ENCODE results near the gene TNFAIP3.
A peak's percentile ranks its signal among the peaks of the same experiment; 100 is the strongest.

TNFAIP3 gene

GRCh38 chr6:137845460-137845859 is 21.6 kb upstream of the TNFAIP3 start:
- no peak for DNase-seq

- no peak for DNase-seq
Measured at GRCh38 chr6:137846274-137846673, 20.8 kb upstream of the TNFAIP3 start.

- DNase-seq, result no peak
Measured at GRCh38 chr6:137846772-137847313, 20.2 kb upstream of the TNFAIP3 start.

GRCh38 chr6:137847748-137848147 is 19.3 kb upstream of the TNFAIP3 start:
- no peak for DNase-seq

GRCh38 chr6:137848672-137849071 is 18.4 kb upstream of the TNFAIP3 start:
- DNase-seq, result no peak

GRCh38 chr6:137849181-137849980 is 17.7 kb upstream of the TNFAIP3 start:
- no peak for DNase-seq

- DNase-seq, result no peak
Measured at GRCh38 chr6:137849981-137850714, 16.9 kb upstream of the TNFAIP3 start.

- DNase-seq, result no peak
Measured at GRCh38 chr6:137850816-137851602, 16.1 kb upstream of the TNFAIP3 start.

GRCh38 chr6:137851669-137852068 is 15.4 kb upstream of the TNFAIP3 start:
- no peak for DNase-seq

- DNase-seq, result no peak
Measured at GRCh38 chr6:137852346-137852745, 14.7 kb upstream of the TNFAIP3 start.

- DNase-seq, result no peak
Measured at GRCh38 chr6:137852811-137853210, 14.2 kb upstream of the TNFAIP3 start.

GRCh38 chr6:137853569-137854213 is 13.4 kb upstream of the TNFAIP3 start:
- DNase-seq, result peak; percentile 30

GRCh38 chr6:137856138-137856898 is 10.7 kb upstream of the TNFAIP3 start:
- peak; percentile 43 for DNase-seq

- no peak for DNase-seq
Measured at GRCh38 chr6:137859025-137859424, 8.0 kb upstream of the TNFAIP3 start.

- no peak for DNase-seq
Measured at GRCh38 chr6:137860394-137861005, 6.6 kb upstream of the TNFAIP3 start.

GRCh38 chr6:137861550-137862337 is 5.3 kb upstream of the TNFAIP3 start:
- no peak for DNase-seq

GRCh38 chr6:137862419-137863090 is 4.5 kb upstream of the TNFAIP3 start:
- DNase-seq, result no peak

GRCh38 chr6:137863091-137863797 is 3.8 kb upstream of the TNFAIP3 start:
- no peak for DNase-seq

GRCh38 chr6:137864812-137865508 is 2.1 kb upstream of the TNFAIP3 start:
- no peak for DNase-seq
